K562 (cell line): ENCODE results near the gene SYTL2. TPM values are rescaled to one million over a fixed set of nuclear protein-coding genes. Genes with fewer than 3 reads are reported as not detected.

Source experiments
- ATAC-seq: fragments of 200-7000 bp; cut with Tn5 transposase; 3 replicates; pipeline ENCODE4 v1.9.1; 2020; ENCODE audit warnings: moderate library complexity
- BruUV-seq: library from RNA; stranded (reverse); fragments of 400-500 nt; replicated peaks from 2 replicates; lab custom pipeline; 2021; lab: Mats Ljungman, UMichigan
- CTCF ChIA-PET: fragments of 300-600 bp; formaldehyde crosslinking; extraction: SDS; loops from one replicate; lab custom pipeline; 2021; ENCODE audit warnings: low intra/inter-chr PET ratio; lab: Yijun Ruan, JAX
- POLR2A ChIA-PET: fragments of 300-600, 350-650 bp; sonication (Branson Sonifier 250); formaldehyde crosslinking; extraction: SDS; loops from one replicate; lab custom pipeline; 2021; ENCODE audit warnings: antibody characterized with exemption, inconsistent platforms; lab: Yijun Ruan, JAX
- DNase-seq, 4 experiments: peaks; one replicate each; pipeline versions ENCODE4 v3.0.0 to v3.0.0-alpha.2; 2011 to 2018; ENCODE audit warnings: low spot score in 3 of 4, mixed read lengths in 3 of 4; ENCODE audit errors: extremely low read depth in 1 of 4
- FAIRE-seq: peaks from 2 replicates; lab custom pipeline; 2011; peaks lifted over from hg19 to GRCh38; lab: Jason Lieb, UNC
- H2AFZ ChIP-seq: 2 replicates; pipeline ENCODE4 v1.6.0; 2011; ENCODE audit warnings: low read depth, low read length, control low read depth, inconsistent platforms
- H3K27ac ChIP-seq: fragments of 200-600 bp; 3 replicates; pipeline ENCODE4 v1.8.0; 2011; ENCODE audit warnings: low read depth, mild to moderate bottlenecking, control low read depth, inconsistent platforms, low read length, moderate library complexity, mixed read lengths; ENCODE audit errors: extremely low read depth
- H3K27me3 ChIP-seq, 2 experiments: fragments of 300-600 bp in 1 of 2; 2 replicates in 1 of 2; 3 replicates in 1 of 2; pipeline versions ENCODE4 v1.6.0 to v1.8.0; 2011; ENCODE audit warnings: inconsistent platforms in 2 of 2, low read length in 2 of 2, mild to moderate bottlenecking in 1 of 2, mixed read lengths in 1 of 2, moderate library complexity in 1 of 2; ENCODE audit not compliant: control insufficient read depth in 2 of 2, insufficient read depth in 2 of 2
- H3K36me3 ChIP-seq: fragments of 300-600 bp; 3 replicates; pipeline ENCODE4 v1.8.0; 2011; ENCODE audit warnings: mild to moderate bottlenecking, low read length, inconsistent platforms; ENCODE audit not compliant: control insufficient read depth, insufficient read depth
- H3K4me1 ChIP-seq, 2 experiments: fragments of 200-600 bp in 1 of 2; replicated peaks in 1 of 2; 2 replicates in 1 of 2; 3 replicates in 1 of 2; pipeline versions ENCODE4 v1.5.1 to v1.8.0; 2011; ENCODE audit warnings: inconsistent platforms in 2 of 2, low read length in 2 of 2, mild to moderate bottlenecking in 1 of 2, mixed read lengths in 1 of 2, moderate library complexity in 1 of 2; ENCODE audit not compliant: control insufficient read depth in 2 of 2, insufficient read depth in 2 of 2
- H3K4me2 ChIP-seq: 2 replicates; pipeline ENCODE4 v1.6.1; 2011; ENCODE audit warnings: low read length, control low read depth, inconsistent platforms, mixed read lengths; ENCODE audit not compliant: insufficient read depth
- H3K4me3 ChIP-seq: fragments of 200-600 bp; sonication (generic), shearing (Covaris generic); 2 replicates; pipeline ENCODE4 v1.5.1; 2016; ENCODE audit warnings: control low read depth, inconsistent platforms
- H3K79me2 ChIP-seq: fragments of 200-600 bp; 3 replicates; pipeline ENCODE4 v1.8.0; 2011; ENCODE audit warnings: low read length, inconsistent platforms; ENCODE audit not compliant: control insufficient read depth, insufficient read depth
- H3K9ac ChIP-seq, 2 experiments: 2 replicates each; pipeline versions ENCODE4 v1.6.0 to v1.6.1; 2011; ENCODE audit warnings: low read depth in 2 of 2, low read length in 2 of 2, control low read depth in 1 of 2, inconsistent platforms in 1 of 2, mild to moderate bottlenecking in 1 of 2, mixed read lengths in 1 of 2; ENCODE audit not compliant: insufficient read depth in 1 of 2
- H3K9me1 ChIP-seq: one replicate; pipeline ENCODE4 v1.6.0; 2011; ENCODE audit warnings: inconsistent platforms, mild to moderate bottlenecking, low read length, moderate library complexity; ENCODE audit not compliant: control insufficient read depth, insufficient read depth
- H3K9me3 ChIP-seq: replicated peaks from 2 replicates; pipeline ENCODE4 v1.5.1; 2011; ENCODE audit warnings: low read depth, low read length, inconsistent platforms; ENCODE audit not compliant: control insufficient read depth, insufficient read depth
- H4K20me1 ChIP-seq: replicated peaks from 2 replicates; pipeline ENCODE4 v1.6.1; 2011; ENCODE audit warnings: low read length, inconsistent platforms, mixed read lengths; ENCODE audit not compliant: control insufficient read depth, insufficient read depth
- KDM1A ChIP-seq, 2 experiments: fragments of 450-650 bp; IDR thresholded peaks; 2 replicates each; pipeline ENCODE4 v1.6.1; 2016; ENCODE audit warnings: mild to moderate bottlenecking in 2 of 2
- MIER1 ChIP-seq: fragments of 450-650 bp; IDR thresholded peaks from 2 replicates; pipeline ENCODE4 v1.6.1; 2016; ENCODE audit warnings: antibody characterized with exemption, mild to moderate bottlenecking, low read depth
- TOE1 ChIP-seq, 2 experiments: fragments of 450-650 bp in 1 of 2; sonication (generic) in 1 of 2; formaldehyde crosslinking in 1 of 2; IDR thresholded peaks; 2 replicates each; pipeline versions ENCODE4 v1.7.1 to v1.8.0; 2016 to 2022; ENCODE audit warnings: borderline replicate concordance in 2 of 2, mild to moderate bottlenecking in 2 of 2, antibody characterized with exemption in 1 of 2, inconsistent platforms in 1 of 2, low read depth in 1 of 2, missing genetic modification reagents in 1 of 2, moderate library complexity in 1 of 2
- ZFP1 ChIP-seq: fragments of 450-650 bp; formaldehyde crosslinking; IDR thresholded peaks from 2 replicates; pipeline ENCODE4 v1.4.0; 2020; ENCODE audit warnings: mild to moderate bottlenecking, mixed read lengths
- WGBS: fragments of 100-300 bp; shearing (Covaris generic); methylation state at CpG from one replicate; pipeline ENCODE4 v1.1.6; 2016; ENCODE audit warnings: low coverage, mixed read lengths; ENCODE audit not compliant: insufficient coverage; ENCODE audit errors: missing lambda C conversion rate; 5-methylcytosine and 5-hydroxymethylcytosine counted together
- in situ Hi-C: fragments of 300-500 bp; cut with MboI; formaldehyde crosslinking; loops from 4 replicates; pipeline ENCODE4 v1.15.0; 2018; ENCODE audit warnings: inconsistent platforms, mixed read lengths
- intact Hi-C: fragments of 100-400 bp; cut with micrococcal nuclease; formaldehyde crosslinking; loops from 2 replicates; pipeline ENCODE4 v1.14.2; 2022
- polyA plus RNA-seq, 8 experiments: library from polyadenylated mRNA; depleted of rRNA in 4 of 8; stranded (reverse) in 5 of 8; unstranded in 3 of 8; fragments of >200 nt; fragmentation: Nextera tagmentation in 2 of 8; fragmentation: Illumina TruSeq in 1 of 8; extraction: Ambion mirVana in 2 of 8; extraction: Trizol in 1 of 8; gene quantifications; 2 replicates each; pipeline versions ENCODE4 v1.2.1 to v1.2.3, GENCODE V29; 2011 to 2014; ENCODE audit warnings: inconsistent platforms in 1 of 8, missing spikeins in 1 of 8
- total RNA-seq, 7 experiments: library from RNA; depleted of rRNA in 6 of 7; stranded (reverse); fragments of >200 nt in 6 of 7; fragmentation: Illumina TruSeq in 2 of 7; extraction: Trizol in 2 of 7; gene quantifications; 2 replicates each; pipeline versions ENCODE4 v1.2.1 to v1.2.3, GENCODE V29; 2011 to 2021; ENCODE audit warnings: low replicate concordance in 1 of 7
- TF ChIP-seq, protein P1 (sequence below): fragments of 450-650 bp; IDR thresholded peaks from 2 replicates; pipeline ENCODE4 v1.6.1; 2017; ENCODE audit warnings: mild to moderate bottlenecking, moderate library complexity
- TF ChIP-seq, protein P2 (sequence below), 2 experiments: fragments of 450-650 bp in 1 of 2; sonication (generic) in 1 of 2; formaldehyde crosslinking in 1 of 2; IDR thresholded peaks; 2 replicates each; pipeline versions ENCODE4 v1.7.1 to v1.9.0; 2016 to 2022; ENCODE audit warnings: inconsistent platforms in 1 of 2, mild to moderate bottlenecking in 1 of 2, missing genetic modification reagents in 1 of 2
- TF ChIP-seq, protein P3 (sequence below), 2 experiments: fragments of 450-650 bp; IDR thresholded peaks; 2 replicates each; pipeline ENCODE4 v1.6.1; 2016

SYTL2 gene
- total and polyA plus RNA-seq, 9 of the 15 experiments (the other 6 are each of a cell fraction or from before 2014, with no cell fraction given) = 0.05 to 0.57 (median 0.35) TPM

DNA sequence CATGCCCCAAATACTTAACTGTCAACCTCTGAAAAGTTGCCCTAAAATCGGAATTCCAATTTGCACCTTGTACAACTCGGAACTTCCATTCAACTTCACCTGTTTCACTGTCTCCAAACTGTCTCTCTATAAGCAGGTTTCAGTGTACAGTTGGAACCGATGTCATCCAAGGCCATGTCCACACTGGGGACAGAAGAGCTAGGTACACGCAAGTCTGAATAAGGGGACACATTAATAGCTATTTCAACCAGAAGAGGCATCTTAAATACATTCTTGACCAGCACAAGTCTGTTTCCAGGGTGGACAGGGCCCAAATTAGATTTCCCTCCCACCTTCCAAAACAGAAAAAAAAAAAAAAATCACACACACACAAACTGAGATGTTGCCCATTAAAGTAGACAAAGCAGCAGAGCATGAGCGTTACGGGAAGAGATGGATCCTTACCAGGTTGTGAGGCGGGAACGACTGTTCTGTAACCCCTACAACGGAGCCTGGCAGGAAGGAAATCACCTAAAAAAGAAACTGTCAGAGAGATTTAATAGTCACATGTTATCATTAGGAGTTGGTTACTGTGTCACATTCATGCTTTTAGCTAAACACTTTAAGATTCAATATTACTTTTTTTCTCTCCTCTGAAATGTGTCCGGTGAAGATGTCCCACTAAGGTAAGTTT, 147.7 kb downstream of the SYTL2 start:
- H3K4me2 ChIP-seq = peak overlapping the region; percentile 95
- ChIA-PET CTCF (interaction anchor here (0.8 kb wide), 1 partner anchor 68 kb away, joined by 4 read pairs; no protein-coding TSS in a partner anchor), POLR2A (interaction anchor here (10.1 kb wide), 1 partner anchor 12 kb away, joined by 145 read pairs; the partner anchor contains the start of gene TMEM126A)
- no peak for DNase-seq
- H3K79me2 ChIP-seq = peaks cover 67% of the 10 kb centered on the region
- peak overlapping the region; percentile 98 for H3K9ac ChIP-seq
- no peaks in the 10 kb centered on the region for H3K9me3 ChIP-seq
- intact Hi-C loops (loop anchor here (2.0 to 10.0 kb wide), 5 partner anchors 14 to 582 kb away; partner anchors contain the start of genes EED and PICALM), in situ Hi-C loops (no loop called here)
- FAIRE-seq = peak; percentile 29
- WGBS = under 1% methylated on average over 10 of the region's 10 CpGs
- H3K27ac ChIP-seq = peak overlapping the region; percentile 98
- H3K4me1 ChIP-seq = peaks cover 14% of the 10 kb centered on the region in 2 experiments; a peak in 3 of 5 replicates
- H3K27me3 ChIP-seq = no peaks in the 10 kb centered on the region
- H3K4me3 ChIP-seq = peak overlapping the region; percentile 94
- H3K9me1 ChIP-seq = no peaks in the 10 kb centered on the region
- peaks cover 16% of the 10 kb centered on the region for H4K20me1 ChIP-seq
- ATAC-seq = peak; percentile 24
- H2AFZ ChIP-seq = no peak overlapping the region
- TSS peak; percentile 42 for BruUV-seq
- H3K36me3 ChIP-seq = peaks cover 49% of the 10 kb centered on the region
- no peak for TF ChIP-seq TOE1 (IDR thresholded peaks at IDR 0.05; ENCODE audit: borderline replicate concordance)
- no peak for TF ChIP-seq TOE1 (CRISPR knock-in tag; IDR thresholded peaks at IDR 0.05; ENCODE audit: borderline replicate concordance, low read depth)
- no peak for TF ChIP-seq ZFP1 (CRISPR knock-in tag)
- peak; percentile 76 for TF ChIP-seq MIER1
- TF ChIP-seq KDM1A (IDR thresholded peaks at IDR 0.05) = no peak
- TF ChIP-seq, protein P1, sequence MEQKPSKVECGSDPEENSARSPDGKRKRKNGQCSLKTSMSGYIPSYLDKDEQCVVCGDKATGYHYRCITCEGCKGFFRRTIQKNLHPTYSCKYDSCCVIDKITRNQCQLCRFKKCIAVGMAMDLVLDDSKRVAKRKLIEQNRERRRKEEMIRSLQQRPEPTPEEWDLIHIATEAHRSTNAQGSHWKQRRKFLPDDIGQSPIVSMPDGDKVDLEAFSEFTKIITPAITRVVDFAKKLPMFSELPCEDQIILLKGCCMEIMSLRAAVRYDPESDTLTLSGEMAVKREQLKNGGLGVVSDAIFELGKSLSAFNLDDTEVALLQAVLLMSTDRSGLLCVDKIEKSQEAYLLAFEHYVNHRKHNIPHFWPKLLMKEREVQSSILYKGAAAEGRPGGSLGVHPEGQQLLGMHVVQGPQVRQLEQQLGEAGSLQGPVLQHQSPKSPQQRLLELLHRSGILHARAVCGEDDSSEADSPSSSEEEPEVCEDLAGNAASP = 0 out of 2 replicates have a peak, but pooled peaks have one; percentile 20
- TF ChIP-seq, protein P2, sequence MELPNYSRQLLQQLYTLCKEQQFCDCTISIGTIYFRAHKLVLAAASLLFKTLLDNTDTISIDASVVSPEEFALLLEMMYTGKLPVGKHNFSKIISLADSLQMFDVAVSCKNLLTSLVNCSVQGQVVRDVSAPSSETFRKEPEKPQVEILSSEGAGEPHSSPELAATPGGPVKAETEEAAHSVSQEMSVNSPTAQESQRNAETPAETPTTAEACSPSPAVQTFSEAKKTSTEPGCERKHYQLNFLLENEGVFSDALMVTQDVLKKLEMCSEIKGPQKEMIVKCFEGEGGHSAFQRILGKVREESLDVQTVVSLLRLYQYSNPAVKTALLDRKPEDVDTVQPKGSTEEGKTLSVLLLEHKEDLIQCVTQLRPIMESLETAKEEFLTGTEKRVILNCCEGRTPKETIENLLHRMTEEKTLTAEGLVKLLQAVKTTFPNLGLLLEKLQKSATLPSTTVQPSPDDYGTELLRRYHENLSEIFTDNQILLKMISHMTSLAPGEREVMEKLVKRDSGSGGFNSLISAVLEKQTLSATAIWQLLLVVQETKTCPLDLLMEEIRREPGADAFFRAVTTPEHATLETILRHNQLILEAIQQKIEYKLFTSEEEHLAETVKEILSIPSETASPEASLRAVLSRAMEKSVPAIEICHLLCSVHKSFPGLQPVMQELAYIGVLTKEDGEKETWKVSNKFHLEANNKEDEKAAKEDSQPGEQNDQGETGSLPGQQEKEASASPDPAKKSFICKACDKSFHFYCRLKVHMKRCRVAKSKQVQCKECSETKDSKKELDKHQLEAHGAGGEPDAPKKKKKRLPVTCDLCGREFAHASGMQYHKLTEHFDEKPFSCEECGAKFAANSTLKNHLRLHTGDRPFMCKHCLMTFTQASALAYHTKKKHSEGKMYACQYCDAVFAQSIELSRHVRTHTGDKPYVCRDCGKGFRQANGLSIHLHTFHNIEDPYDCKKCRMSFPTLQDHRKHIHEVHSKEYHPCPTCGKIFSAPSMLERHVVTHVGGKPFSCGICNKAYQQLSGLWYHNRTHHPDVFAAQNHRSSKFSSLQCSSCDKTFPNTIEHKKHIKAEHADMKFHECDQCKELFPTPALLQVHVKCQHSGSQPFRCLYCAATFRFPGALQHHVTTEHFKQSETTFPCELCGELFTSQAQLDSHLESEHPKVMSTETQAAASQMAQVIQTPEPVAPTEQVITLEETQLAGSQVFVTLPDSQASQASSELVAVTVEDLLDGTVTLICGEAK (IDR thresholded peaks at IDR 0.05) = 0 out of 2 replicates have a peak, but pooled peaks have one; percentile 20
- TF ChIP-seq, protein P2 (CRISPR knock-in tag; IDR thresholded peaks at IDR 0.05) = no peak
- TF ChIP-seq, protein P3, sequence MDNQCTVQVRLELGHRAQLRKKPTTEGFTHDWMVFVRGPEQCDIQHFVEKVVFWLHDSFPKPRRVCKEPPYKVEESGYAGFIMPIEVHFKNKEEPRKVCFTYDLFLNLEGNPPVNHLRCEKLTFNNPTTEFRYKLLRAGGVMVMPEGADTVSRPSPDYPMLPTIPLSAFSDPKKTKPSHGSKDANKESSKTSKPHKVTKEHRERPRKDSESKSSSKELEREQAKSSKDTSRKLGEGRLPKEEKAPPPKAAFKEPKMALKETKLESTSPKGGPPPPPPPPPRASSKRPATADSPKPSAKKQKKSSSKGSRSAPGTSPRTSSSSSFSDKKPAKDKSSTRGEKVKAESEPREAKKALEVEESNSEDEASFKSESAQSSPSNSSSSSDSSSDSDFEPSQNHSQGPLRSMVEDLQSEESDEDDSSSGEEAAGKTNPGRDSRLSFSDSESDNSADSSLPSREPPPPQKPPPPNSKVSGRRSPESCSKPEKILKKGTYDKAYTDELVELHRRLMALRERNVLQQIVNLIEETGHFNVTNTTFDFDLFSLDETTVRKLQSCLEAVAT (IDR thresholded peaks at IDR 0.05) = peak in 1 of 2 experiments; percentile 43; a peak in 2 of 4 replicates
